WTC11 (cell line): ENCODE data around the gene CD44.

ENCODE experiments used
- ATF1 ChIP-seq: sonication (generic); formaldehyde crosslinking; IDR thresholded peaks from 2 replicates; pipeline ENCODE4 v1.8.1; 2023; ENCODE audit warnings: mild to moderate bottlenecking, moderate library complexity, missing genetic modification reagents
- CBFB ChIP-seq: sonication (generic); formaldehyde crosslinking; IDR thresholded peaks from 2 replicates; pipeline ENCODE4 v1.8.1; 2022; ENCODE audit warnings: mild to moderate bottlenecking, low read depth, missing genetic modification reagents
- CTCF ChIP-seq: fragments of 200-600 bp; IDR thresholded peaks from 2 replicates; pipeline ENCODE4 v1.8.0; 2022; ENCODE audit warnings: antibody characterized with exemption
- E2F4 ChIP-seq: sonication (generic); formaldehyde crosslinking; IDR thresholded peaks from 2 replicates; pipeline ENCODE4 v1.8.1; 2022; ENCODE audit warnings: low read depth, mild to moderate bottlenecking, moderate library complexity, missing genetic modification reagents, borderline replicate concordance
- MAX ChIP-seq: sonication (generic); formaldehyde crosslinking; IDR thresholded peaks from 2 replicates; pipeline ENCODE4 v1.8.0; 2022; ENCODE audit warnings: mild to moderate bottlenecking, missing genetic modification reagents
- NR1H2 ChIP-seq: sonication (generic); formaldehyde crosslinking; IDR thresholded peaks from 2 replicates; pipeline ENCODE4 v1.9.0; 2021; ENCODE audit warnings: mild to moderate bottlenecking, moderate library complexity, missing genetic modification reagents
- TF ChIP-seq, protein P1 (sequence below): sonication (generic); formaldehyde crosslinking; IDR thresholded peaks from 2 replicates; pipeline ENCODE4 v1.8.0; 2023; ENCODE audit warnings: missing genetic modification reagents

DNA sequence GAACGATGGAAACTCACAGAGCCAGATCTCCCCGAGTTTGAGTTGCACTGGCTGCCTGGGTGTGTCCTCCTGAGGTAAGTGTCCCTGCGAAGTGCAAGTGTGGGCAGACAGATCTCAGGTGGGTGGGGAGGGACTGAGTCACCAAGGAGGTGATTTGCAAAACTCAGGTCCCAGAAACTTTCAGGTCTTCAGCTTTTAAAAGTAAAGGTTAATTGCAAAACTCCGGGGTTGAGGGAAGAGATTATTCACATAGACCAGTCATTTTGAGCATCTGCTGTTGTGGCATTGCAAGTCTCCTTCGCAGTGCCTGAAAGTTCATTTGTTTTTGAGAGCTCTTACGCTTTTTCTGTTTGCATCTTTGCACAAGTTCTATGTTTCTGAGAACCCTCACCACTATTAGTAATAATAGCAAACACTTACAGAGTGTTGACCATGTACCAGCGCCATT is 7.1 kb downstream of the CD44 start:
- TF ChIP-seq E2F4 (CRISPR knock-in tag): no peak
- TF ChIP-seq CTCF: no peak
- TF ChIP-seq, protein P1, sequence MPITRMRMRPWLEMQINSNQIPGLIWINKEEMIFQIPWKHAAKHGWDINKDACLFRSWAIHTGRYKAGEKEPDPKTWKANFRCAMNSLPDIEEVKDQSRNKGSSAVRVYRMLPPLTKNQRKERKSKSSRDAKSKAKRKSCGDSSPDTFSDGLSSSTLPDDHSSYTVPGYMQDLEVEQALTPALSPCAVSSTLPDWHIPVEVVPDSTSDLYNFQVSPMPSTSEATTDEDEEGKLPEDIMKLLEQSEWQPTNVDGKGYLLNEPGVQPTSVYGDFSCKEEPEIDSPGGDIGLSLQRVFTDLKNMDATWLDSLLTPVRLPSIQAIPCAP: no peak
- no peak for TF ChIP-seq ATF1 (CRISPR knock-in tag)
- TF ChIP-seq CBFB: no peak
- no peak for TF ChIP-seq MAX (CRISPR knock-in tag)
- TF ChIP-seq NR1H2 (CRISPR knock-in tag): no peak
